ENCODE results near the gene TMEM212. TPM values are rescaled to one million over a fixed set of nuclear protein-coding genes. Genes with fewer than 3 reads are reported as not detected.
"Not testable (repeated sequence)": the region's sequence is repeated elsewhere in the genome, so short reads cannot be mapped to it uniquely, and the experiment has no call there.

Gene TMEM212
- total RNA-seq, 1 experiment from 2014 or later, result not detected

DNA sequence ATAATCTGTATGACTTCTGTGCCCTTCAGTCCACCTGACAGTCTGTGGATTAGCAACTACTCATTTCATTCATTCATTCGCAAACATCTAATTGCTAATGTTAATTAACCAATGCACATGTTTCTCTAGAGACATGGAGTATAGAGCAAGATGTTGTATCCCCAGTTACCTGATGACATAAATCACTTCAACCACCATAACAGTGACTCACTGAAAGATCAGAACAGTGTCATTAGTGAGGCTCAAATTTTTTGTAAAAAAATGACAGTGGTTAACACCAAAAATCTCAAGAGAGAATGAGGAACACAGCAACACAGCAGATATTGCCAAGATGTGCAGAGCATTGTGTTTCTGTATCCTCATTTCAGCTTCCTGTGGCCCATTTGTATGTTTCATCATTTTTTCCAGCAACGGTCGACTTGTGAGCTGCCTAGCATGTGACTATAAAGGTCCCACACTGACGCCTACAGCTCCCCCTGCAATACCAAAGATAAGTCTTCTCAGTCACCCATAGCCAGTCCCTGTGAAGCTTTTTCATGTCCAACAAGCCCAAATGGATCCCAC lies 29.2 kb upstream of the TMEM212 start:
- no peak overlapping the region for H3K27ac Mint-ChIP-seq
- peaks cover 13% of the 10 kb centered on the region for H3K23me2 ChIP-seq (ENCODE audit: insufficient read length, low read depth, low read length, poor library complexity, severe bottlenecking)
- no peaks in the 10 kb centered on the region for H3K4me1 ChIP-seq (ENCODE audit: insufficient read depth, low read length)
- H2BK120ac ChIP-seq (ENCODE audit: low read depth, low read length, poor library complexity, severe bottlenecking), result no peak overlapping the region
- H2BK20ac ChIP-seq (ENCODE audit: low read depth, low read length, poor library complexity, severe bottlenecking), result no peak overlapping the region
- H3K9ac ChIP-seq (ENCODE audit: extremely low read depth, insufficient read length, low read length), result no peak overlapping the region
- no peak overlapping the region for H3K14ac ChIP-seq (ENCODE audit: insufficient read depth, low read length)
- H3T11ph ChIP-seq (ENCODE audit: low read length), result no peak overlapping the region
- no peaks in the 10 kb centered on the region for H4K20me1 ChIP-seq (ENCODE audit: control insufficient read depth, insufficient read depth, insufficient read length)
- no peak for DNase-seq
- H3K9me3 Mint-ChIP-seq, result no peaks in the 10 kb centered on the region; a peak in 1 of 5 replicates
- no peak overlapping the region for H2BK5ac ChIP-seq (ENCODE audit: insufficient read length, low read length)
- 0 out of 7 replicates have a peak, but pooled peaks cover 0 to 1% (median 0%) of the 10 kb centered on the region in 3 experiments for H3K36me3 Mint-ChIP-seq (ENCODE audit: insufficient read depth in 1 of 3, low read depth in 3 of 3)
- H4K91ac ChIP-seq (ENCODE audit: insufficient read length, low read depth, low read length), result no peak overlapping the region
- H3K4ac ChIP-seq (ENCODE audit: low read depth, low read length), result no peak overlapping the region
- H3K27me3 Mint-ChIP-seq (ENCODE audit: low read depth), result peaks cover 31% of the 10 kb centered on the region
- no peak overlapping the region for H2AFZ ChIP-seq (ENCODE audit: low read length)
- H3K27me3 ChIP-seq (ENCODE audit: insufficient read depth, low read length), result peaks cover 12% of the 10 kb centered on the region; the same call in 1 of the 2 replicates
- H3K18ac ChIP-seq (ENCODE audit: insufficient read length, low read depth, low read length), result no peak overlapping the region
- H3K9me3 ChIP-seq (ENCODE audit: control insufficient read depth, low read depth, low read length), result no peaks in the 10 kb centered on the region
- no peak overlapping the region for H4K8ac ChIP-seq (replicated peaks; ENCODE audit: insufficient read length, low read depth, low read length)
- peaks cover 8 to 10% of the 10 kb centered on the region in 2 experiments; a peak in 3 of 4 replicates for H3K4me1 Mint-ChIP-seq
- no peak overlapping the region for H4K5ac ChIP-seq (ENCODE audit: insufficient read length, low read depth, low read length)
- no peak overlapping the region for H3K23ac ChIP-seq (ENCODE audit: insufficient read length, low read depth, low read length)
- WGBS (ENCODE audit: extremely low coverage, insufficient read length, low lambda C conversion rate), result no CpG with 5 or more reads among the region's 4 CpGs
- H2AK5ac ChIP-seq (ENCODE audit: insufficient read length, low read length), result no peak overlapping the region
- H3K56ac ChIP-seq (ENCODE audit: insufficient read length, low read depth, low read length), result no peak overlapping the region
- no peaks in the 10 kb centered on the region for H3K79me1 ChIP-seq (ENCODE audit: insufficient read depth, low read depth, low read length, poor library complexity, severe bottlenecking)
- TF ChIP-seq CTCF (conservative IDR thresholded peaks at IDR 0.05), result no peak
- H3K27ac ChIP-seq (ENCODE audit: insufficient read length, low read depth, low read length), result no peak overlapping the region
- H3K4me2 ChIP-seq (ENCODE audit: insufficient read depth, insufficient read length, low read length), result no peak overlapping the region
- no peaks in the 10 kb centered on the region for H3K79me2 ChIP-seq (ENCODE audit: insufficient read depth, low read length)
- no peak overlapping the region for H2BK12ac ChIP-seq (ENCODE audit: insufficient read length, low read depth, low read length)
- H2BK15ac ChIP-seq (ENCODE audit: low read depth, low read length), result no peak overlapping the region
- H3K4me3 Mint-ChIP-seq, result no peak overlapping the region

GRCh38 chr3:171814662-171815061 lies 28.5 kb upstream of the TMEM212 start:
- not testable (repeated sequence) for H2BK5ac ChIP-seq (ENCODE audit: insufficient read length, low read length); H3K4me3 Mint-ChIP-seq; H3K79me1 ChIP-seq (ENCODE audit: insufficient read depth, low read depth, low read length, poor library complexity, severe bottlenecking); H2BK12ac ChIP-seq (ENCODE audit: insufficient read length, low read depth, low read length); H2BK120ac ChIP-seq (ENCODE audit: low read depth, low read length, poor library complexity, severe bottlenecking); H3K9ac ChIP-seq (ENCODE audit: extremely low read depth, insufficient read length, low read length); H3K4me1 ChIP-seq (ENCODE audit: insufficient read depth, low read length); H2AFZ ChIP-seq (ENCODE audit: low read length); H3K14ac ChIP-seq (ENCODE audit: insufficient read depth, low read length); DNase-seq; H3K27ac ChIP-seq (ENCODE audit: insufficient read length, low read depth, low read length); H3K79me2 ChIP-seq (ENCODE audit: insufficient read depth, low read length); H3K36me3 Mint-ChIP-seq (ENCODE audit: insufficient read depth in 1 of 3, low read depth in 3 of 3); H2AK5ac ChIP-seq (ENCODE audit: insufficient read length, low read length); H3K4me1 Mint-ChIP-seq; H3K27ac Mint-ChIP-seq; H4K5ac ChIP-seq (ENCODE audit: insufficient read length, low read depth, low read length); H3K56ac ChIP-seq (ENCODE audit: insufficient read length, low read depth, low read length); H4K20me1 ChIP-seq (ENCODE audit: control insufficient read depth, insufficient read depth, insufficient read length); H2BK20ac ChIP-seq (ENCODE audit: low read depth, low read length, poor library complexity, severe bottlenecking); H4K91ac ChIP-seq (ENCODE audit: insufficient read length, low read depth, low read length); H3T11ph ChIP-seq (ENCODE audit: low read length); H3K9me3 Mint-ChIP-seq; H4K8ac ChIP-seq (replicated peaks; ENCODE audit: insufficient read length, low read depth, low read length); H3K9me3 ChIP-seq (ENCODE audit: control insufficient read depth, low read depth, low read length); H3K18ac ChIP-seq (ENCODE audit: insufficient read length, low read depth, low read length); H3K4me2 ChIP-seq (ENCODE audit: insufficient read depth, insufficient read length, low read length); H3K4ac ChIP-seq (ENCODE audit: low read depth, low read length); H3K27me3 ChIP-seq (ENCODE audit: insufficient read depth, low read length); H2BK15ac ChIP-seq (ENCODE audit: low read depth, low read length); H3K23ac ChIP-seq (ENCODE audit: insufficient read length, low read depth, low read length)
- WGBS (ENCODE audit: extremely low coverage, insufficient read length, low lambda C conversion rate), result no CpG with 5 or more reads among the region's 6 CpGs
- H3K23me2 ChIP-seq (ENCODE audit: insufficient read length, low read depth, low read length, poor library complexity, severe bottlenecking), result peaks cover 11% of the 10 kb centered on the region
- H3K27me3 Mint-ChIP-seq (ENCODE audit: low read depth), result peaks cover 25% of the 10 kb centered on the region

All from H9 (cell line).